H1 (cell line): Measurements from ENCODE around the gene PLD3. TPM values are rescaled to one million over a fixed set of nuclear protein-coding genes. Genes with fewer than 3 reads are reported as not detected.
A peak's percentile ranks its signal among the peaks of the same experiment; 100 is the strongest.
"Not testable (repeated sequence)": the region's sequence is repeated elsewhere in the genome, so short reads cannot be mapped to it uniquely, and the experiment has no call there.

ENCODE experiments used
- CTCF ChIA-PET: fragments of 300-600 bp; sonication (Branson Sonifier 250); formaldehyde crosslinking; loops from one replicate; lab custom pipeline; 2021; ENCODE audit not compliant: partially characterized antibody; lab: Charles Lee
- POLR2A ChIA-PET: fragments of 300-600 bp; sonication (Branson Sonifier 250); formaldehyde crosslinking; loops from one replicate; lab custom pipeline; 2021; ENCODE audit warnings: inconsistent platforms; ENCODE audit not compliant: partially characterized antibody; lab: Charles Lee
- DNase-seq, 2 experiments: peaks; one replicate each; pipeline versions ENCODE4 v3.0.0 to v3.0.0-alpha.2; 2010 to 2022; ENCODE audit warnings: low spot score in 2 of 2, low read depth in 1 of 2, mixed read lengths in 1 of 2
- FAIRE-seq: peaks from 2 replicates; lab custom pipeline; 2011; peaks lifted over from hg19 to GRCh38; lab: Jason Lieb, UNC
- H2AFZ ChIP-seq: 2 replicates; pipeline ENCODE4 v1.8.1; 2012; ENCODE audit warnings: low read length, inconsistent platforms
- H2AK5ac ChIP-seq: 2 replicates; pipeline ENCODE4 v1.6.1; 2013; ENCODE audit warnings: low read depth, low read length
- H2BK120ac ChIP-seq: replicated peaks from 2 replicates; pipeline ENCODE3; 2013; ENCODE audit warnings: low read depth, low read length, inconsistent platforms
- H2BK12ac ChIP-seq: 2 replicates; pipeline ENCODE4 v1.6.1; 2013; ENCODE audit warnings: low read depth, low read length
- H2BK15ac ChIP-seq: 2 replicates; pipeline ENCODE4 v1.6.1; 2013; ENCODE audit warnings: low read length
- H2BK20ac ChIP-seq: 2 replicates; pipeline ENCODE4 v1.6.1; 2013; ENCODE audit warnings: low read length
- H2BK5ac ChIP-seq: 2 replicates; pipeline ENCODE4 v1.6.1; 2013; ENCODE audit warnings: low read depth, low read length
- H3K14ac ChIP-seq: 2 replicates; pipeline ENCODE4 v1.6.1; 2013; ENCODE audit warnings: inconsistent platforms; ENCODE audit not compliant: insufficient read length
- H3K18ac ChIP-seq: 2 replicates; pipeline ENCODE4 v1.6.1; 2013; ENCODE audit warnings: low read length; ENCODE audit errors: extremely low read depth
- H3K23ac ChIP-seq: 2 replicates; pipeline ENCODE4 v1.6.1; 2013; ENCODE audit warnings: inconsistent platforms; ENCODE audit not compliant: insufficient read length
- H3K23me2 ChIP-seq: 2 replicates; pipeline ENCODE4 v1.6.1; 2013; ENCODE audit warnings: low read depth, low read length
- H3K27ac ChIP-seq: 2 replicates; pipeline ENCODE4 v1.6.1; 2011; ENCODE audit warnings: low read depth, low read length, inconsistent platforms
- H3K27me3 ChIP-seq, 4 experiments: replicated peaks in 1 of 4; 1 replicate in 1 of 4; 2 replicates in 3 of 4; pipeline versions ENCODE4 v1.6.1 to v1.8.1; 2011 to 2013; ENCODE audit warnings: low read length in 3 of 4, mild to moderate bottlenecking in 3 of 4, inconsistent platforms in 2 of 4, mixed read lengths in 2 of 4, moderate library complexity in 1 of 4; ENCODE audit not compliant: control insufficient read depth in 3 of 4, insufficient read depth in 3 of 4; ENCODE audit errors: extremely low read depth in 1 of 4
- H3K36me3 ChIP-seq, 4 experiments: 2 replicates each; pipeline versions ENCODE4 v1.6.1 to v1.8.1; 2011 to 2013; ENCODE audit warnings: mild to moderate bottlenecking in 4 of 4, low read length in 3 of 4, moderate library complexity in 2 of 4, control low read depth in 1 of 4, inconsistent platforms in 1 of 4; ENCODE audit not compliant: insufficient read depth in 4 of 4, control insufficient read depth in 2 of 4
- H3K4ac ChIP-seq: replicated peaks from 2 replicates; pipeline ENCODE3; 2013; ENCODE audit warnings: low read length, low read depth, mixed read lengths, inconsistent platforms; ENCODE audit not compliant: insufficient read length
- H3K4me1 ChIP-seq, 4 experiments: replicated peaks in 1 of 4; 1 replicate in 1 of 4; 2 replicates in 3 of 4; pipeline versions ENCODE4 v1.6.1 to v1.8.1; 2011 to 2013; ENCODE audit warnings: low read length in 3 of 4, inconsistent platforms in 2 of 4, mixed read lengths in 1 of 4; ENCODE audit not compliant: insufficient read depth in 4 of 4, control insufficient read depth in 3 of 4
- H3K4me2 ChIP-seq, 2 experiments: 2 replicates each; pipeline versions ENCODE4 v1.6.1 to v1.8.1; 2011 to 2013; ENCODE audit warnings: low read depth in 2 of 2, low read length in 2 of 2, control low read depth in 1 of 2, inconsistent platforms in 1 of 2, mild to moderate bottlenecking in 1 of 2; ENCODE audit not compliant: insufficient read depth in 1 of 2
- H3K4me3 ChIP-seq, 4 experiments: fragments of 200-600, 300-600 bp in 1 of 4; sonication (generic), shearing (Covaris generic), sonication (Bioruptor Twin) in 1 of 4; 2 replicates each; pipeline versions ENCODE4 v1.5.1 to v1.8.1; 2011 to 2016; ENCODE audit warnings: low read length in 4 of 4, low read depth in 3 of 4, control low read depth in 2 of 4, inconsistent platforms in 2 of 4, mild to moderate bottlenecking in 2 of 4, mixed read lengths in 1 of 4, moderate library complexity in 1 of 4; ENCODE audit not compliant: insufficient read depth in 2 of 4; ENCODE audit errors: extremely low read depth in 1 of 4
- H3K56ac ChIP-seq: replicated peaks from 2 replicates; pipeline ENCODE3; 2013; ENCODE audit warnings: low read depth, mild to moderate bottlenecking, mixed read lengths, low read length, inconsistent platforms; ENCODE audit not compliant: insufficient read length
- H3K79me1 ChIP-seq: 2 replicates; pipeline ENCODE4 v1.6.1; 2013; ENCODE audit warnings: low read depth, low read length, control low read depth
- H3K79me2 ChIP-seq, 2 experiments: 2 replicates each; pipeline versions ENCODE4 v1.6.1 to v1.8.1; 2012 to 2013; ENCODE audit warnings: low read length in 2 of 2, mild to moderate bottlenecking in 2 of 2, inconsistent platforms in 1 of 2; ENCODE audit not compliant: insufficient read depth in 2 of 2, control insufficient read depth in 1 of 2
- H3K9ac ChIP-seq, 4 experiments: replicated peaks in 1 of 4; 1 replicate in 1 of 4; 2 replicates in 3 of 4; pipeline versions ENCODE4 v1.6.1 to v1.8.1; 2011 to 2013; ENCODE audit warnings: low read depth in 3 of 4, low read length in 3 of 4, control low read depth in 2 of 4, mild to moderate bottlenecking in 2 of 4, moderate library complexity in 2 of 4, inconsistent platforms in 1 of 4; ENCODE audit errors: extremely low read depth in 1 of 4
- H3K9me3 ChIP-seq, 2 experiments: 2 replicates each; pipeline versions ENCODE4 v1.6.1 to v1.8.1; 2012 to 2013; ENCODE audit warnings: mild to moderate bottlenecking in 2 of 2, moderate library complexity in 2 of 2, control low read depth in 1 of 2, inconsistent platforms in 1 of 2, low read depth in 1 of 2, low read length in 1 of 2, mixed read lengths in 1 of 2; ENCODE audit not compliant: insufficient read depth in 2 of 2
- H4K20me1 ChIP-seq, 2 experiments: replicated peaks in 1 of 2; 2 replicates each; pipeline versions ENCODE3 to v1.8.1; 2011 to 2013; ENCODE audit warnings: inconsistent platforms in 2 of 2, low read length in 2 of 2, mild to moderate bottlenecking in 1 of 2; ENCODE audit not compliant: insufficient read depth in 2 of 2, control insufficient read depth in 1 of 2
- H4K5ac ChIP-seq: 2 replicates; pipeline ENCODE4 v1.6.1; 2013; ENCODE audit warnings: low read length, low read depth, mixed read lengths, inconsistent platforms; ENCODE audit not compliant: insufficient read length
- H4K8ac ChIP-seq: 2 replicates; pipeline ENCODE4 v1.8.0; 2013; ENCODE audit warnings: mild to moderate bottlenecking, moderate library complexity, low read length, inconsistent platforms; ENCODE audit not compliant: insufficient read depth; ENCODE audit errors: extremely low read depth
- H4K91ac ChIP-seq: replicated peaks from 2 replicates; pipeline ENCODE3; 2013; ENCODE audit warnings: low read length, mixed read lengths, inconsistent platforms; ENCODE audit not compliant: insufficient read length
- WGBS, 2 experiments: shearing (Covaris generic) in 1 of 2; methylation state at CpG; one replicate each; pipeline versions ENCODE4 v1.1.6 to v1.1.7; 2013 to 2015; ENCODE audit warnings: low lambda C conversion rate in 2 of 2, mixed read lengths in 2 of 2, inconsistent platforms in 1 of 2, low coverage in 1 of 2, missing lambda C conversion rate in 1 of 2; ENCODE audit not compliant: insufficient replicate concordance in 2 of 2, insufficient coverage in 1 of 2, insufficient read length in 1 of 2; ENCODE audit errors: extremely low coverage in 1 of 2, missing lambda C conversion rate in 1 of 2; 5-methylcytosine and 5-hydroxymethylcytosine counted together
- polyA plus RNA-seq, 7 experiments: library from polyadenylated mRNA; depleted of rRNA in 3 of 7; stranded (reverse) in 5 of 7; unstranded in 2 of 7; fragments of >200 nt in 5 of 7; fragments of 200-250 nt in 2 of 7; gene quantifications; 1 replicate in 5 of 7; 2 replicates in 1 of 7; 4 replicates in 1 of 7; pipeline versions ENCODE4 v1.2.1 to v1.2.3, GENCODE V29; 2011 to 2013; ENCODE audit warnings: missing spikeins in 2 of 7, mixed read lengths in 2 of 7
- total RNA-seq: library from RNA; stranded (reverse); fragmentation: NEBNext Ultra II Directional; extraction: Animal tissue kit (Norgen Biotek cat#: 25700); gene quantifications from 2 replicates; pipeline ENCODE4 v1.2.1, GENCODE V29; 2021

The PLD3 gene
- total and polyA plus RNA-seq, 2 of the 8 experiments (the other 6 are each of a cell fraction or from before 2014, with no cell fraction given), result 180 to 543 TPM

GRCh38 chr19:40408598-40408925, 60.1 kb downstream of the PLD3 start:
- H2BK20ac ChIP-seq, H2AFZ ChIP-seq, H3K9ac ChIP-seq, FAIRE-seq, H3K79me1 ChIP-seq, H3K4me2 ChIP-seq, H4K5ac ChIP-seq, H3K23me2 ChIP-seq, H3K27ac ChIP-seq, H2BK5ac ChIP-seq, H3K9me3 ChIP-seq, H2BK12ac ChIP-seq, H3K4me3 ChIP-seq, H4K8ac ChIP-seq, H3K23ac ChIP-seq, H2BK120ac ChIP-seq, H3K4ac ChIP-seq, H3K36me3 ChIP-seq, H3K14ac ChIP-seq, H4K91ac ChIP-seq, H3K79me2 ChIP-seq, H3K56ac ChIP-seq, H2AK5ac ChIP-seq, H3K27me3 ChIP-seq, DNase-seq, H4K20me1 ChIP-seq, H3K18ac ChIP-seq: not testable (repeated sequence)
- WGBS, 2 experiments, result 89% methylated on average over 8 of the region's 8 CpGs; no CpG with 5 or more reads in 1 of the 2 experiments
- ChIA-PET POLR2A (interaction anchor here (0.7 to 6.4 kb wide), 8 partner anchors 10 to 52 kb away, joined by 3 to 27 read pairs (median 4); partner anchors contain the start of genes SERTAD1 and SERTAD3), CTCF (interaction anchor here (0.6 to 5.1 kb wide), 5 partner anchors 11 to 104 kb away, joined by 3 to 41 read pairs (median 5); no protein-coding TSS in a partner anchor)
- Histone ChIP-seq H3K4me1 (peaks cover 7 to 16% (median 9%) of the 10 kb centered on the region in 4 experiments), H2BK15ac (0 out of 2 replicates have a peak overlapping the region, but pooled peaks have one; percentile 74)
